Large intestine (tissue), 3 donors: ENCODE data around the gene OR52E1. TPM values are rescaled to one million over a fixed set of nuclear protein-coding genes. Genes with fewer than 3 reads are reported as not detected.

ENCODE experiments used
- DNase-seq, 2 donors: peaks; one replicate each; pipeline versions ENCODE4 v3.0.0 to v3.0.0-alpha.2; 2013
- H3K27ac ChIP-seq: one replicate; pipeline ENCODE4 v1.5.1; 2013; ENCODE audit warnings: low read length
- H3K27me3 ChIP-seq: 2 replicates; pipeline ENCODE4 v1.6.1; 2013; ENCODE audit warnings: low read length; ENCODE audit not compliant: control insufficient read depth, insufficient read depth
- H3K36me3 ChIP-seq: 2 replicates; pipeline ENCODE4 v1.6.1; 2013; ENCODE audit warnings: low read length; ENCODE audit not compliant: control insufficient read depth, insufficient read depth
- H3K4me1 ChIP-seq: one replicate; pipeline ENCODE4 v1.6.1; 2013; ENCODE audit warnings: low read length; ENCODE audit not compliant: control insufficient read depth, insufficient read depth
- H3K4me3 ChIP-seq: one replicate; pipeline ENCODE4 v1.5.1; 2013; ENCODE audit warnings: low read length
- H3K9me3 ChIP-seq: one replicate; pipeline ENCODE4 v1.6.1; 2013; ENCODE audit warnings: mild to moderate bottlenecking, low read depth, low read length, moderate library complexity; ENCODE audit not compliant: control insufficient read depth
- WGBS: methylation state at CpG from one replicate; pipeline ENCODE4 v1.1.5; 2013; ENCODE audit warnings: low lambda C conversion rate; ENCODE audit not compliant: insufficient coverage; 5-methylcytosine and 5-hydroxymethylcytosine counted together
- polyA plus RNA-seq: library from polyadenylated mRNA; unstranded; fragments of 120-200 nt; gene quantifications from one replicate; pipeline ENCODE4 v1.2.1, GENCODE V29; 2013

Gene OR52E1
- polyA plus RNA-seq, 1 donor, result not detected

DNA sequence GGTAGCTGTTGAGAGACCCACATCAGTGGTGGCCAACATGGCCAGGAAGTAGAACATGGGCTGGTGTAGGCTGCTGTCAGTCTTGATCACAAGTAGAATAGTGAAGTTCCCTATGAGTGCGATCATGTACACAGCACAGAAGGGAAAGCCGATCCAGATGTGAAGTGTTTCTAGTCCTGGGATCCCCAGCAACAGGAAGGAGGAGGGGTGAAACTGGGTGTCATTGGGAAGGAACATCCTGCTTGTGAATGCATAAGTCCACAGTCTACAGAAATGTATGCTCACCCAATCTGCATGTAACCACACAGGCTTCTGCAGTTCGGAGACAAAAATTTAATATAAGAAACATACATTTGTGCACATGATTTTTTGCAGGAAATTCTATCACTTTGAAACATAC is 10.0 kb upstream of the OR52E1 start, which contains the start of gene OR52E2:
Gene OR52E2 (minus strand): TSS at position 237 of the 400 bp plus-strand sequence. CDS start 0 bp downstream, at position 237.
- H3K27me3 ChIP-seq, result no peaks in the 10 kb centered on the region
- 83% methylated on average over 1 of the region's 3 CpGs for WGBS
- no peaks in the 10 kb centered on the region for H3K9me3 ChIP-seq
- H3K4me3 ChIP-seq, result no peak within 1 kb of the TSS
- DNase-seq, result no peak
- H3K27ac ChIP-seq, result no peak within 1 kb of the TSS
- no peaks in the 10 kb centered on the region for H3K36me3 ChIP-seq
- H3K4me1 ChIP-seq, result no peaks in the 10 kb centered on the region

DNA sequence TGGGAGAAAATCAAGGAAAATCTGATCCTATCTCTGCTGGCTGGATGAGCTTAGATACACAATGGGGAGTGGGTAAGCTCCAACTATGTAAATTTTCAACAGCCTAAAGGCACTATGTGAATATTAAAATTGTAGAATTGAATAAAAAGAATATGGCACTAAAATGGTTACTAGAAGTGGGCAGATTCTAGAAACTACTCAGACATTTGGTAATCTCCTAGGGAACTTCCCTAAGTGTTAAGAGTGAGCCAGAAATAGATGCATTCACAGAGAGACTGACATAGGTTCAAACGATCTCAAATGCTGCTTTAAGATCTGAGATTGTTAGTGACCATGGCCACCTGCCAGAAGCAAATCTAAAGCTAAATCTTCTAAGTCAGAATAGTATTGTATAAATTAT is 4.3 kb upstream of the OR52E1 start:
- no peaks in the 10 kb centered on the region for H3K4me1 ChIP-seq
- H3K27ac ChIP-seq, result no peak overlapping the region
- H3K9me3 ChIP-seq, result no peaks in the 10 kb centered on the region
- no peaks in the 10 kb centered on the region for H3K27me3 ChIP-seq
- no peaks in the 10 kb centered on the region for H3K36me3 ChIP-seq
- DNase-seq, result no peak
- no CpG with 5 or more reads among the region's 1 CpG for WGBS
- no peak overlapping the region for H3K4me3 ChIP-seq

DNA sequence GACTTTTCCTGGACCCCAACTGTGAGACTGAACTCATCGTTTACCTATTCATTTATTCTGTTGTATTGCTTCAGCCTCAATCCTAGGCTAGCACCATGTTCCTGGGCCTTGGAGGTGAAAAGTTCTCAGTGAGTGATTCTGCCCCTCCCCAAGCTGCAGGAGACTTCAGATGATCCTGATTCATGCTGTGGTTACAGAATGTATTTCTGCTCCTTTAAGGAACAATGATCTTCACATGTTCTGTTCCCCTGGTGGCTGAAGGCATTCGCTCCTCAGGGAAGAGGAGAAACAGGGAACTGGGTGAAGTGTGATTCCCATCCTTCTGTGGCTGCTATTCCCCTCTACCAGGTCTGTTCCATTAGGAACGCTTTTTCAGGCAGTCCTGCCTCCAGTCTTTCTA is 2.4 kb downstream of the OR52E1 start:
- no peaks in the 10 kb centered on the region for H3K27me3 ChIP-seq
- no peak overlapping the region for H3K27ac ChIP-seq
- WGBS, result no CpG with 5 or more reads among the region's 3 CpGs
- no peak overlapping the region for H3K4me3 ChIP-seq
- no peaks in the 10 kb centered on the region for H3K9me3 ChIP-seq
- DNase-seq, result no peak
- H3K4me1 ChIP-seq, result no peaks in the 10 kb centered on the region
- H3K36me3 ChIP-seq, result no peaks in the 10 kb centered on the region

- Histone ChIP-seq H3K4me3 (no peak overlapping the region), H3K27ac (no peak overlapping the region), H3K9me3 (no peaks in the 10 kb centered on the region), H3K36me3 (no peaks in the 10 kb centered on the region), H3K4me1 (no peaks in the 10 kb centered on the region), H3K27me3 (no peaks in the 10 kb centered on the region)
- DNase-seq, result no peak
- 67% methylated on average over 2 of the region's 2 CpGs for WGBS
Measured at GRCh38 chr11:5081405-5081804, 12.0 kb downstream of the OR52E1 start.

- Histone ChIP-seq H3K27ac (no peak overlapping the region), H3K36me3 (no peaks in the 10 kb centered on the region), H3K9me3 (no peaks in the 10 kb centered on the region), H3K27me3 (no peaks in the 10 kb centered on the region), H3K4me1 (no peaks in the 10 kb centered on the region), H3K4me3 (no peak overlapping the region)
- no peak for DNase-seq
Measured at GRCh38 chr11:5083602-5084001, 14.2 kb downstream of the OR52E1 start.

DNA sequence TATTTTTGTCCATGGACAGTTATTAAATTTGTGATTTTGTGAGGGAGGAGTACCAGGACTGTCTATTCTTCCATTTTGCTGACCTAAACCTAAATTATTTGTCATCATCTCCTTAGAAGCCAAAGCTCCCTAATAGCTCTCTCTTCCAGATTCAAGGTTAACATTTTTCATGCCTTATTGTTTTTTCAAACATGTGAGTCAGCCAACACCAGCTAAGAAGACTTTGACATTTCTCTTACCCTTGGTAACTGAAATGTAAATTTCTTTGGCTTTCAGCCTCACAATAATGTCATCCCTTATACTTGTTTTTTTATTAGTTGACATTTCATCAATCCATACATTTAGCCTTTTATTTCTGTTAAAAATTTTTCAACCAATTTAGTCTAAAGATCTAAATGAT is 19.2 kb downstream of the OR52E1 start:
- Histone ChIP-seq H3K36me3 (no peaks in the 10 kb centered on the region), H3K4me3 (no peak overlapping the region), H3K9me3 (no peaks in the 10 kb centered on the region), H3K4me1 (no peaks in the 10 kb centered on the region), H3K27ac (no peak overlapping the region), H3K27me3 (no peaks in the 10 kb centered on the region)
- DNase-seq, result no peak

GRCh38 chr11:5090668-5091067 is 21.3 kb downstream of the OR52E1 start:
- Histone ChIP-seq H3K27me3 (no peaks in the 10 kb centered on the region), H3K4me1 (no peaks in the 10 kb centered on the region), H3K27ac (no peak overlapping the region), H3K9me3 (no peaks in the 10 kb centered on the region), H3K36me3 (no peaks in the 10 kb centered on the region), H3K4me3 (no peak overlapping the region)
- DNase-seq, result no peak
- WGBS, result 100% methylated on average over 1 of the region's 1 CpG

DNA sequence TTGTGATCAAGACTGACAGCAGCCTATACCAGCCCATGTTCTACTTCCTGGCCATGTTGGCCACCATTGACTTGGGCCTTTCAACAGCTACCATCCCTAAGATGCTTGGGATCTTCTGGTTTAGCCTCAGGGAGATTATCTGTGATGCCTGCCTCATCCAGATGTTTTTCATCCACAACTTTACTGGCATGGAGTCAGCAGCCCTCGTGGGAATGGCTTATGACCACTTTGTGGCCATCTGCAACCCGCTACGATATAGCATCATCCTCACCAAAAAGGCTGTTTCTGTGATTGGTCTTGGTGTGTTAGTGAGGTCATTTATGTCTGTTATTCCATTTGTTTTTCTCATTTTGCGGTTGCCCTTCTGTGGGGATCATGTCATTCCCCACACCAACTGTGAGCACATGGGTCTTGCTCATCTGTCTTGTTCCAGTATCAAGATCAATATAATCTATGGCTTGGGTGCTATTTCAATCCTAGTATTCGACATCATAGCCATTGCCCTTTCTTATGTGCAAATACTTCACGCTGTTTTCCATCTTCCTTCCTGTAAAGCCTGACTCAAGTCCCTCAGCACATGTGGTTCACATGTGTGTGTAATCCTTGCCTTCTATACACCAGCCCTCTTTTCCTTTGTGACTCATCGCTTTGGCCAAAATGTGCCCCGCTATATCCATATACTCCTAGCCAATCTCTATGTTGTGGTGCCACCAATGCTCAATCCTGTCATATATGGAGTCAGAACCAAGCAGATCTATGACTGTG is 23.6 kb downstream of the OR52E1 start:
- Histone ChIP-seq H3K27ac (no peak overlapping the region), H3K4me3 (no peak overlapping the region), H3K4me1 (no peaks in the 10 kb centered on the region), H3K9me3 (no peaks in the 10 kb centered on the region), H3K27me3 (no peaks in the 10 kb centered on the region), H3K36me3 (no peaks in the 10 kb centered on the region)
- 88% methylated on average over 6 of the region's 8 CpGs for whole genome bisulfite sequencing
- no peak for DNase-seq

GRCh38 chr11:5096011-5096410 is 26.6 kb downstream of the OR52E1 start:
- Histone ChIP-seq H3K4me3 (no peak overlapping the region), H3K27me3 (no peaks in the 10 kb centered on the region), H3K27ac (no peak overlapping the region), H3K9me3 (no peaks in the 10 kb centered on the region), H3K36me3 (no peaks in the 10 kb centered on the region), H3K4me1 (no peaks in the 10 kb centered on the region)
- 100% methylated on average over 1 of the region's 2 CpGs for whole genome bisulfite sequencing
- DNase-seq, result no peak

DNA sequence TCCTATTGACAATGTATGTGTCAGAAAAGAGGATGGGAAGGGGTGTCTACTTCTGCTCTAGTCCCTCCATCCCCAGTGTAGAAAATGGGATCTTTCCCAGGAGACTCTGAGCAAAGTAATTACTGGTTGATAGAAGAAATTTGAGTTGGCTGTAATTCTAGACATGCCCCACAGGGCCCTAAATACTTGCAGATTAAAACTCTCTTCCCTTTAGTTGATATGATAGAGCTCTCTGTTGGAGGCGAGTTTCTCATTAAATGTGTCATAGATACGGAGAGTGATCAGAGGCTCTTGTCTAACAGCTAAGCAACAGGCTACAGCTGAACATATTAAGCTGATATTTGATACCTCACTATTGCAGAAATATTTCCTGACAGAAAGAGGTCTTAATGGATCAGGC is 32.9 kb downstream of the OR52E1 start:
- H3K27me3 ChIP-seq, result no peaks in the 10 kb centered on the region
- no peaks in the 10 kb centered on the region for H3K9me3 ChIP-seq
- H3K27ac ChIP-seq, result no peak overlapping the region
- H3K4me3 ChIP-seq, result no peak overlapping the region
- no peak for DNase-seq
- no CpG with 5 or more reads among the region's 2 CpGs for WGBS
- no peaks in the 10 kb centered on the region for H3K36me3 ChIP-seq
- no peaks in the 10 kb centered on the region for H3K4me1 ChIP-seq

DNA sequence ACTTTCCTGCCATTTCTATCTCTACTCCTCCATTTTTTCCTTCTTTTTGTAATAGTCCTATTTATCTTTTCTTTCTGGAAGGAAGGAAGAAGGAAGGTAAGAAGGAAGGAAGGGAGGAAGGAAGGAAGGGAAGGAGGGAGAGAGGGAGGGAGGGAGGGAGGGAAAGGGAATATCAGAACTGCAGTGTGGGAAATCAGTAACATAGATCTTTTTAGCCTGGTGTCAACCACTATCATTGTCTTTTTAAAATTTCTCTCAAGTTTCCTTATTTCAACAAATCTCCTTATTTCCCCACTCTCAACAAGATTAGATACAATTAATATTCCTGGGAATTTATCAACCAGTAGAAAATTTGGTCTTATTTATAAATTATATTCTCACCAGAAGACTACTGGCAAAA is 33.7 kb downstream of the OR52E1 start:
- no peak overlapping the region for H3K4me3 ChIP-seq
- H3K9me3 ChIP-seq, result no peaks in the 10 kb centered on the region
- no peak overlapping the region for H3K27ac ChIP-seq
- DNase-seq, result no peak
- no peaks in the 10 kb centered on the region for H3K36me3 ChIP-seq
- no peaks in the 10 kb centered on the region for H3K27me3 ChIP-seq
- H3K4me1 ChIP-seq, result no peaks in the 10 kb centered on the region
